Brain microvascular endothelial cell (primary cell): Measurements from ENCODE around the gene PEAK1.

Experiments
- DNase-seq: peaks from one replicate; pipeline ENCODE4 v3.0.0-alpha.2; 2020
- H3K27ac ChIP-seq: fragments of 250-450 bp; sonication (Bioruptor Pico); 2 replicates; pipeline ENCODE4 v1.5.1; 2020; ENCODE audit warnings: mild to moderate bottlenecking, moderate library complexity
- H3K27me3 ChIP-seq: fragments of 250-450 bp; sonication (Bioruptor Pico); replicated peaks from 2 replicates; pipeline ENCODE4 v1.5.1; 2020; ENCODE audit warnings: mild to moderate bottlenecking
- H3K36me3 ChIP-seq: fragments of 250-450 bp; sonication (Bioruptor Pico); replicated peaks from 2 replicates; pipeline ENCODE4 v1.5.1; 2020; ENCODE audit warnings: mild to moderate bottlenecking
- H3K4me3 ChIP-seq: 2 replicates; pipeline ENCODE4 v1.5.1; 2011; ENCODE audit warnings: low read depth, mild to moderate bottlenecking, control low read depth, low read length, moderate library complexity
- CTCF ChIP-seq: IDR thresholded peaks from 2 replicates; pipeline ENCODE4 v1.5.1; 2011; ENCODE audit warnings: low read depth, mild to moderate bottlenecking, moderate library complexity, low read length, control low read depth, inconsistent platforms; ENCODE audit errors: missing control alignments
- in situ Hi-C: cut with HindIII; loops from 2 replicates; pipeline ENCODE4 v1.10.0; 2017; ENCODE audit warnings: low sequenced_read_pairs, low pct_ligation_motif_present

Gene PEAK1

GRCh38 chr15:77122576-77122975, 297.3 kb downstream of the PEAK1 start:
- no peaks in the 10 kb centered on the region for H3K36me3 ChIP-seq
- TF ChIP-seq CTCF: no peak
- DNase-seq: no peak
- no peaks in the 10 kb centered on the region for H3K27me3 ChIP-seq
- no peak overlapping the region for H3K27ac ChIP-seq
- H3K4me3 ChIP-seq: no peak overlapping the region
- in situ Hi-C loops: loop anchor here (25.0 kb wide), 1 partner anchor 415 kb away; no protein-coding TSS in a partner anchor

- no peaks in the 10 kb centered on the region for H3K27me3 ChIP-seq
- in situ Hi-C loops: loop anchor here (25.0 kb wide), 1 partner anchor 416 kb away; no protein-coding TSS in a partner anchor
- DNase-seq: no peak
- no peak overlapping the region for H3K4me3 ChIP-seq
- TF ChIP-seq CTCF: no peak
- H3K27ac ChIP-seq: no peak overlapping the region
- H3K36me3 ChIP-seq: no peaks in the 10 kb centered on the region
Measured at GRCh38 chr15:77121599-77121998, 298.3 kb downstream of the PEAK1 start.

GRCh38 chr15:77120576-77120975, 299.3 kb downstream of the PEAK1 start:
- DNase-seq: no peak
- TF ChIP-seq CTCF: no peak
- no peak overlapping the region for H3K27ac ChIP-seq
- no peak overlapping the region for H3K4me3 ChIP-seq
- H3K36me3 ChIP-seq: no peaks in the 10 kb centered on the region
- no peaks in the 10 kb centered on the region for H3K27me3 ChIP-seq
- in situ Hi-C loops: loop anchor here (25.0 kb wide), 1 partner anchor 417 kb away; no protein-coding TSS in a partner anchor

GRCh38 chr15:77119446-77119845, 300.5 kb downstream of the PEAK1 start:
- Histone ChIP-seq H3K36me3 (peaks cover 6% of the 10 kb centered on the region), H3K27me3 (no peaks in the 10 kb centered on the region), H3K4me3 (no peak overlapping the region), H3K27ac (no peak overlapping the region)
- TF ChIP-seq CTCF: no peak
- DNase-seq: no peak
- in situ Hi-C loops: loop anchor here (25.0 kb wide), 1 partner anchor 418 kb away; no protein-coding TSS in a partner anchor

- in situ Hi-C loops: loop anchor here (25.0 kb wide), 1 partner anchor 418 kb away; no protein-coding TSS in a partner anchor
- Histone ChIP-seq H3K4me3 (no peak overlapping the region), H3K36me3 (peaks cover 11% of the 10 kb centered on the region), H3K27ac (no peak overlapping the region), H3K27me3 (no peaks in the 10 kb centered on the region)
- peak; percentile 70 for DNase-seq
- peak; percentile 85 for TF ChIP-seq CTCF
Measured at GRCh38 chr15:77118882-77119321, 301.0 kb downstream of the PEAK1 start.

- TF ChIP-seq CTCF: no peak
- in situ Hi-C loops: loop anchor here (25.0 kb wide), 1 partner anchor 422 kb away; no protein-coding TSS in a partner anchor
- H3K27me3 ChIP-seq: no peaks in the 10 kb centered on the region
Measured at GRCh38 chr15:77115179-77115578, 304.7 kb downstream of the PEAK1 start.

More at GRCh38 chr15:77115179-77115578, 304.7 kb downstream of the PEAK1 start:
- DNase-seq: no peak
- H3K36me3 ChIP-seq: peaks cover 23% of the 10 kb centered on the region
- no peak overlapping the region for H3K4me3 ChIP-seq
- H3K27ac ChIP-seq: no peak overlapping the region
